HepG2 (cell line): ENCODE results near the gene EBP. TPM values are rescaled to one million over a fixed set of nuclear protein-coding genes. Genes with fewer than 3 reads are reported as not detected.

Experiments used
- ATF7 ChIP-seq, 2 experiments: fragments of 450-650 bp in 1 of 2; sonication (generic) in 1 of 2; formaldehyde crosslinking in 1 of 2; IDR thresholded peaks; 2 replicates each; pipeline versions ENCODE4 v1.4.0 to v1.6.1; 2016 to 2020; ENCODE audit warnings: antibody characterized with exemption in 1 of 2, mild to moderate bottlenecking in 1 of 2, missing genetic modification reagents in 1 of 2
- CHD4 ChIP-seq: fragments of 200-600 bp; sonication (generic); IDR thresholded peaks from 2 replicates; pipeline ENCODE4 v1.7.0; 2017; ENCODE audit warnings: mild to moderate bottlenecking, low read length, borderline replicate concordance
- FUBP1 ChIP-seq: sonication (generic); formaldehyde crosslinking; IDR thresholded peaks from 2 replicates; pipeline ENCODE4 v1.5.1; 2020; ENCODE audit warnings: missing genetic modification reagents, mild to moderate bottlenecking, borderline replicate concordance
- KDM3A ChIP-seq: IDR thresholded peaks from 2 replicates; pipeline ENCODE4 v1.6.1; 2018; ENCODE audit warnings: low read depth, missing compliant biosample characterization
- NCOR1 ChIP-seq: fragments of 200-600 bp; sonication (generic); IDR thresholded peaks from 2 replicates; pipeline ENCODE4 v1.7.0; 2017; ENCODE audit warnings: antibody characterized with exemption, low read length, borderline replicate concordance
- NKX3-1 ChIP-seq: sonication (generic); formaldehyde crosslinking; IDR thresholded peaks from 2 replicates; pipeline ENCODE4 v1.5.0; 2020; ENCODE audit warnings: missing genetic modification reagents
- POLR2A ChIP-seq, 2 experiments: IDR thresholded peaks; 2 replicates each; pipeline ENCODE4 v1.6.1; 2011; ENCODE audit warnings: low read depth in 2 of 2, low read length in 2 of 2, mild to moderate bottlenecking in 1 of 2, moderate library complexity in 1 of 2; ENCODE audit not compliant: insufficient read depth in 1 of 2
- SALL2 ChIP-seq: sonication (generic); formaldehyde crosslinking; IDR thresholded peaks from 2 replicates; pipeline ENCODE4 v1.8.1; 2023; ENCODE audit warnings: mild to moderate bottlenecking, missing genetic modification reagents, inconsistent platforms
- SNRNP70 ChIP-seq: fragments of 200-400 bp; formaldehyde crosslinking; IDR thresholded peaks from 2 replicates; pipeline ENCODE4 v1.6.1; 2017; ENCODE audit warnings: mild to moderate bottlenecking, low read depth, low read length, moderate library complexity
- SP4 ChIP-seq: sonication (generic); formaldehyde crosslinking; IDR thresholded peaks from 2 replicates; pipeline ENCODE4 v1.8.1; 2023; ENCODE audit warnings: mild to moderate bottlenecking, missing genetic modification reagents
- STAT6 ChIP-seq: sonication (generic); formaldehyde crosslinking; IDR thresholded peaks from 2 replicates; pipeline ENCODE4 v1.4.0; 2020; ENCODE audit warnings: missing genetic modification reagents, mild to moderate bottlenecking, borderline replicate concordance
- TBX2 ChIP-seq: sonication (generic); formaldehyde crosslinking; IDR thresholded peaks from 2 replicates; pipeline ENCODE4 v1.5.0; 2020; ENCODE audit warnings: missing genetic modification reagents, mild to moderate bottlenecking, borderline replicate concordance
- TOPORS ChIP-seq: sonication (generic); formaldehyde crosslinking; IDR thresholded peaks from 2 replicates; pipeline ENCODE4 v1.8.0; 2023; ENCODE audit warnings: mild to moderate bottlenecking, missing genetic modification reagents
- ZFP36L1 ChIP-seq: sonication (generic); formaldehyde crosslinking; IDR thresholded peaks from 2 replicates; pipeline ENCODE4 v1.8.0; 2022; ENCODE audit warnings: mild to moderate bottlenecking, missing genetic modification reagents, moderate library complexity
- ZNF263 ChIP-seq: sonication (generic); formaldehyde crosslinking; IDR thresholded peaks from 2 replicates; pipeline ENCODE4 v1.4.0; 2020; ENCODE audit warnings: missing genetic modification reagents
- ZNF280D ChIP-seq: sonication (generic); formaldehyde crosslinking; IDR thresholded peaks from 2 replicates; pipeline ENCODE4 v1.5.1; 2020; ENCODE audit warnings: mild to moderate bottlenecking, missing genetic modification reagents
- ZNF33A ChIP-seq: sonication (generic); formaldehyde crosslinking; IDR thresholded peaks from 2 replicates; pipeline ENCODE4 v1.5.1; 2020; ENCODE audit warnings: missing genetic modification reagents, mild to moderate bottlenecking, moderate library complexity, borderline replicate concordance
- ZNF460 ChIP-seq: sonication (generic); formaldehyde crosslinking; IDR thresholded peaks from 2 replicates; pipeline ENCODE4 v1.5.1; 2020; ENCODE audit warnings: missing genetic modification reagents, mild to moderate bottlenecking, borderline replicate concordance
- ZNF496 ChIP-seq: sonication (generic); formaldehyde crosslinking; IDR thresholded peaks from 2 replicates; pipeline ENCODE4 v1.8.1; 2023; ENCODE audit warnings: mild to moderate bottlenecking, moderate library complexity, missing genetic modification reagents; ENCODE audit not compliant: insufficient replicate concordance
- ZNF546 ChIP-seq: sonication (generic); formaldehyde crosslinking; conservative IDR thresholded peaks from 2 replicates; pipeline ENCODE4 v1.8.1; 2023; ENCODE audit warnings: mild to moderate bottlenecking, missing genetic modification reagents
- ZNF674 ChIP-seq: sonication (generic); formaldehyde crosslinking; IDR thresholded peaks from 2 replicates; pipeline ENCODE4 v1.5.0; 2020; ENCODE audit warnings: low read depth, mild to moderate bottlenecking, missing genetic modification reagents
- ZSCAN22 ChIP-seq: sonication (generic); formaldehyde crosslinking; IDR thresholded peaks from 2 replicates; pipeline ENCODE4 v1.4.0; 2020; ENCODE audit warnings: mild to moderate bottlenecking, missing genetic modification reagents
- polyA plus RNA-seq, 8 experiments: library from polyadenylated mRNA; depleted of rRNA in 3 of 8; stranded (reverse) in 7 of 8; unstranded in 1 of 8; fragments of >200 nt; fragmentation: Illumina TruSeq in 4 of 8; extraction: Trizol in 4 of 8; gene quantifications; 2 replicates each; pipeline versions ENCODE4 v1.2.1 to v1.2.3, GENCODE V29; 2011 to 2016; ENCODE audit warnings: low read depth in 4 of 8, missing spikeins in 1 of 8, mixed read lengths in 1 of 8; ENCODE audit not compliant: insufficient read depth in 1 of 8
- total RNA-seq, 5 experiments: library from RNA; depleted of rRNA; stranded (reverse); fragments of >200 nt; fragmentation: Illumina TruSeq; extraction: Trizol; gene quantifications; 2 replicates each; pipeline ENCODE4 v1.2.3, GENCODE V29; 2016; ENCODE audit warnings: low read depth in 1 of 5

EBP gene
- total and polyA plus RNA-seq, 2 of the 13 experiments (the other 11 are each of a cell fraction or from before 2014, with no cell fraction given): 106 to 260 TPM

- TF ChIP-seq ZNF280D (CRISPR knock-in tag): no peak
- no peak for TF ChIP-seq SALL2 (CRISPR knock-in tag)
- no peak for TF ChIP-seq NKX3-1 (CRISPR knock-in tag)
- TF ChIP-seq NCOR1: no peak
- TF ChIP-seq TBX2 (CRISPR knock-in tag): 0 out of 2 replicates have a peak, but pooled peaks have one; percentile 25
- peak; percentile 72 to 91 for TF ChIP-seq POLR2A (IDR thresholded peaks at IDR 0.05; ENCODE audit: insufficient read depth in 1 of 2, low read depth in 2 of 2, low read length in 2 of 2)
- TF ChIP-seq SP4 (CRISPR knock-in tag): peak; percentile 44; the same call in 1 of the 2 replicates
- no peak for TF ChIP-seq TOPORS (CRISPR knock-in tag)
- no peak for TF ChIP-seq ZNF460 (CRISPR knock-in tag)
- no peak for TF ChIP-seq SNRNP70
- TF ChIP-seq FUBP1: no peak
- no peak for TF ChIP-seq ZNF546 (CRISPR knock-in tag)
- no peak for TF ChIP-seq ATF7 (IDR thresholded peaks at IDR 0.05)
- TF ChIP-seq ATF7 (CRISPR knock-in tag; IDR thresholded peaks at IDR 0.05): no peak
- no peak for TF ChIP-seq ZNF33A (CRISPR knock-in tag)
- TF ChIP-seq ZNF674 (CRISPR knock-in tag): no peak
- no peak for TF ChIP-seq ZFP36L1
- TF ChIP-seq KDM3A (CRISPR knock-in tag): no peak
- no peak for TF ChIP-seq ZSCAN22
- TF ChIP-seq ZNF263 (CRISPR knock-in tag): no peak
- no peak for TF ChIP-seq CHD4
- TF ChIP-seq ZNF496 (CRISPR knock-in tag): no peak
- no peak for TF ChIP-seq STAT6 (CRISPR knock-in tag)
Measured at GRCh38 chrX:48521353-48522243, at the start of gene EBP (continued).
